ENCODE results near the gene SLC41A2.
"Not testable (repeated sequence)": the region's sequence is repeated elsewhere in the genome, so short reads cannot be mapped to it uniquely, and the experiment has no call there.

SLC41A2 gene

DNA sequence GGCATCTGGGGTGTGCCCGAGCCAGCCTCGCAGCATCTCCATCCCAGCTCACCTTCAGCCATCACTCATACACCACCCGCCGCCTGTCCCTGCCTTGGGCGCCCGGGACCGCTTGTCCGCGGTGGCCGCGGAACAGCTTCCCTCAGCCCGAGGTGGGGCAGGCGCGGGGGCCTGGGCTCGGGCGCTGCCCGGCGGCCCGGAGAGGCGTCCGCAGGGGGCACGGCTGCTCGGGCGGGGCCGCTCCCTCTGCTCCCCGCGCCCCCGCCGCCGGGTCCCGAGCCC lies 430 bp downstream of the SLC41A2 start:
- Mint-ChIP-seq H3K4me1 (ENCODE audit: low read depth in 2 of 2) (peaks cover 14 to 15% of the 10 kb centered on the region in 2 donors), H3K36me3 (ENCODE audit: insufficient read depth) (peaks cover 10% of the 10 kb centered on the region), H3K4me3 (peak overlapping the region; percentile 91 to 95), H3K9me3 (no peaks in the 10 kb centered on the region), H3K27me3 (peaks cover 7 to 9% of the 10 kb centered on the region in 2 donors), H3K27ac (peak overlapping the region; percentile 90 to 95)
- peak; percentile 12 to 36 (median 19) for DNase-seq
- ATAC-seq (replicated peaks) = peak; percentile 24

- Mint-ChIP-seq H3K36me3 (ENCODE audit: insufficient read depth) (peaks cover 10% of the 10 kb centered on the region), H3K4me1 (ENCODE audit: low read depth in 2 of 2) (peaks cover 14 to 15% of the 10 kb centered on the region in 2 donors), H3K4me3 (peak overlapping the region; percentile 91 to 95), H3K27me3 (peaks cover 1 to 3% of the 10 kb centered on the region in 2 donors), H3K9me3 (no peaks in the 10 kb centered on the region), H3K27ac (peak overlapping the region; percentile 90 to 95)
- no peak for DNase-seq
- no peak for ATAC-seq (replicated peaks)
Observed at GRCh38 chr12:104956870-104957718, 996 bp downstream of the SLC41A2 start.

- Mint-ChIP-seq H3K27ac (no peak overlapping the region), H3K4me3 (no peak overlapping the region), H3K36me3 (ENCODE audit: insufficient read depth) (peaks cover 10% of the 10 kb centered on the region), H3K27me3 (no peaks in the 10 kb centered on the region), H3K4me1 (ENCODE audit: low read depth in 2 of 2) (peaks cover 14 to 15% of the 10 kb centered on the region in 2 donors), H3K9me3 (no peaks in the 10 kb centered on the region)
- DNase-seq = no peak
- ATAC-seq (replicated peaks) = no peak
Observed at GRCh38 chr12:104955703-104956102, 2.4 kb downstream of the SLC41A2 start.

DNA sequence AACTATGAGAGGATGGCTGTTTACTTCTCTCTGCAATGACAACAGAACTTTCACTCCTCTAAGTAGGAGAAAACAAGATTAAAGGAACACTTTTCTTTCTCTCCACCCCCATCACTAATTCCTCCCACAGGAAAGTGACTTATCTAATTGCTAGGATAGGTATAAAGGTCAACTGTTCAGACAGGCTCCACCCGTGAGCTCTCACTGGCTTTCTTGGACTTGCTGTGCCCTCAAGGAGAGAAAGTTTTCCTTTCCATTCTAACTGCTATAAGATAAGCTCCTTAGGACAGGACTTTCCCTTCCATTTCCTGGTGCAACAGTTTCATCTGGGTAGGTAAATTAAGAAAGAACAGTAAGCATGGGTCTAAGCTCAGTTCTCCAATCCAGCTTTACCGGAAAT lies 4.8 kb downstream of the SLC41A2 start:
- DNase-seq (no peak), ATAC-seq (replicated peaks) (no peak)
- Mint-ChIP-seq H3K4me3 (no peak overlapping the region), H3K36me3 (ENCODE audit: insufficient read depth) (peaks cover 5% of the 10 kb centered on the region), H3K27me3 (no peaks in the 10 kb centered on the region), H3K9me3 (no peaks in the 10 kb centered on the region), H3K27ac (no peak overlapping the region), H3K4me1 (ENCODE audit: low read depth in 2 of 2) (peaks cover 5 to 6% of the 10 kb centered on the region in 2 donors)

GRCh38 chr12:104952816-104953215 lies 5.3 kb downstream of the SLC41A2 start:
- Mint-ChIP-seq H3K27ac (no peak overlapping the region), H3K36me3 (ENCODE audit: insufficient read depth) (peaks cover 5% of the 10 kb centered on the region), H3K4me1 (ENCODE audit: low read depth in 2 of 2) (peaks cover 5 to 6% of the 10 kb centered on the region in 2 donors), H3K4me3 (no peak overlapping the region), H3K27me3 (no peaks in the 10 kb centered on the region), H3K9me3 (no peaks in the 10 kb centered on the region)
- DNase-seq (no peak), ATAC-seq (replicated peaks) (no peak)

- Mint-ChIP-seq H3K36me3 (ENCODE audit: insufficient read depth) (no peaks in the 10 kb centered on the region), H3K9me3 (no peaks in the 10 kb centered on the region), H3K27ac (no peak overlapping the region), H3K4me1 (ENCODE audit: low read depth in 2 of 2) (no peaks in the 10 kb centered on the region), H3K4me3 (no peak overlapping the region), H3K27me3 (no peaks in the 10 kb centered on the region)
- DNase-seq = no peak
- no peak for ATAC-seq (replicated peaks)
Observed at GRCh38 chr12:104951759-104952509, 6.2 kb downstream of the SLC41A2 start.

- not testable (repeated sequence) for H3K36me3 Mint-ChIP-seq (ENCODE audit: insufficient read depth); H3K27me3 Mint-ChIP-seq; DNase-seq; H3K9me3 Mint-ChIP-seq; H3K4me3 Mint-ChIP-seq; ATAC-seq (replicated peaks); H3K4me1 Mint-ChIP-seq (ENCODE audit: low read depth in 2 of 2); H3K27ac Mint-ChIP-seq
Observed at GRCh38 chr12:104948716-104949115, 9.4 kb downstream of the SLC41A2 start.

DNA sequence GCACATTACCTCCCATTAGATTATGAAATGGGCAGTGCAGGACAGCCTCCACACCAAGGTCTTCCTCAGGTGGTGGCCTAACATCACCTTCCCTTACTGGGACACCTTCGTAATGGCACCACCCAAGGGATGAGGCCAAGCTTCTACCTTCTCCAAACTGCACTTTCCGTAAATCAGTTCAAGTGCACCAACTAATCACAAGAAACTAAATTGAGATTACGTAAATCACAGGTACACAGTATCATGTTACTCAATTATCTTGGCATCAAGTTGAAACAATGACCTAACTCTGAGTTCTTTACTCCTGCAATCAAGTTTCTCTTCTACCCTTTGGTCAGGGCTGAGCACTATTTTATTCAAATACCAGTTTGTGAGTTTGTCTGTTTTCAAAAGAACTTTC lies 13.8 kb downstream of the SLC41A2 start:
- H3K4me3 Mint-ChIP-seq = no peak overlapping the region
- no peak overlapping the region for H3K27ac Mint-ChIP-seq
- no peaks in the 10 kb centered on the region for H3K9me3 Mint-ChIP-seq
- no peaks in the 10 kb centered on the region for H3K27me3 Mint-ChIP-seq
- no peaks in the 10 kb centered on the region for H3K4me1 Mint-ChIP-seq (ENCODE audit: low read depth in 2 of 2)
- ATAC-seq (replicated peaks) = no peak
- DNase-seq = no peak
- no peaks in the 10 kb centered on the region for H3K36me3 Mint-ChIP-seq (ENCODE audit: insufficient read depth)

DNA sequence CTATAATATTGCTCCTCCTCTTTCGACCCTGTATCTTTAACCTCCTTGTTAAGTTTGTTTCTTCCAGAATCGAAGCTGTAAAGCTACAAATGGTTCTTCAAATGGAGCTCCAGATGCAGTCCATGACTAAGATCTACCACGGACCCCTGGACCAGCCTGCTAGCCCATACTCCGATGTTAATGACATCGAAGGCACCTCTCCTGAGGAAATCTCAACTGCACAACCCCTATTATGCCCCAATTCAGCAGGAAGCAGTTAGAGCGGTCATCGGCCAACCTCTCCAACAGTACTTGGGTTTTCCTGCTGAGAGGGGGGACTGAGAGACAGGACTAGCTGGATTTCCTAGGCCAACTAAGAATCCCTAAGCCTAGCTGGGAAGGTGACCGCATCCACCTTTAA lies 14.7 kb downstream of the SLC41A2 start:
- not testable (repeated sequence) for H3K4me3 Mint-ChIP-seq; H3K27me3 Mint-ChIP-seq; H3K36me3 Mint-ChIP-seq (ENCODE audit: insufficient read depth); H3K9me3 Mint-ChIP-seq; ATAC-seq (replicated peaks); DNase-seq; H3K27ac Mint-ChIP-seq; H3K4me1 Mint-ChIP-seq (ENCODE audit: low read depth in 2 of 2)

DNA sequence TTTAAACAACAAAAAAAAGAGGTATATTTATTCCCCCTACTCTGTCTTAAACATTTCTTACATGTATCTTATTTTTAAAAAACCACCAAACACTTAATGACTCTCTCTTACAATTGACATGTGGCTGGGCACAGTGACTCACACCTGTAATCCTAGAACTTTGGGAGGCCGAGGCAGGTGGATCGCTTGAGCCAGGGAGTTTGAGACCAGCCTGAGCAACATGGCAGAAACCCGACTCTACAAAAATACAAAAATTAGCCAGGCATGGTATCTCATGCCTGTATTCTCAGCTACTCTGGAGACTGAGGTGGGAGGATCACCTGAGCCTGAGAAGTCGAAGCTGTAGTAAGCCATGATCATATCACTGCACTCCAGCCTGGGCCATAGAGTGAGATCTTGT lies 16.0 kb downstream of the SLC41A2 start:
- no peaks in the 10 kb centered on the region for H3K4me1 Mint-ChIP-seq (ENCODE audit: low read depth in 2 of 2)
- DNase-seq (no peak), ATAC-seq (replicated peaks) (no peak)
- no peaks in the 10 kb centered on the region for H3K36me3 Mint-ChIP-seq (ENCODE audit: insufficient read depth)
- no peaks in the 10 kb centered on the region for H3K9me3 Mint-ChIP-seq
- no peak overlapping the region for H3K4me3 Mint-ChIP-seq
- no peak overlapping the region for H3K27ac Mint-ChIP-seq
- H3K27me3 Mint-ChIP-seq = no peaks in the 10 kb centered on the region

- no peaks in the 10 kb centered on the region for H3K27me3 Mint-ChIP-seq
- H3K27ac Mint-ChIP-seq = no peak overlapping the region
- DNase-seq (no peak), ATAC-seq (replicated peaks) (no peak)
- no peak overlapping the region for H3K4me3 Mint-ChIP-seq
- H3K36me3 Mint-ChIP-seq (ENCODE audit: insufficient read depth) = no peaks in the 10 kb centered on the region
- H3K9me3 Mint-ChIP-seq = no peaks in the 10 kb centered on the region
- H3K4me1 Mint-ChIP-seq (ENCODE audit: low read depth in 2 of 2) = no peaks in the 10 kb centered on the region
Observed at GRCh38 chr12:104941454-104941853, 16.6 kb downstream of the SLC41A2 start.

- DNase-seq = no peak
- H3K4me3 Mint-ChIP-seq = no peak overlapping the region
- no peaks in the 10 kb centered on the region for H3K36me3 Mint-ChIP-seq (ENCODE audit: insufficient read depth)
- H3K27me3 Mint-ChIP-seq = no peaks in the 10 kb centered on the region
- no peaks in the 10 kb centered on the region for H3K9me3 Mint-ChIP-seq
- H3K4me1 Mint-ChIP-seq (ENCODE audit: low read depth in 2 of 2) = no peaks in the 10 kb centered on the region
- no peak for ATAC-seq (replicated peaks)
- H3K27ac Mint-ChIP-seq = no peak overlapping the region
Observed at GRCh38 chr12:104939089-104939488, 19.0 kb downstream of the SLC41A2 start.

- ATAC-seq (replicated peaks) = no peak
Observed at GRCh38 chr12:104938371-104938770, 19.7 kb downstream of the SLC41A2 start.

GRCh38 chr12:104935886-104936285 lies 22.2 kb downstream of the SLC41A2 start:
- H3K9me3 Mint-ChIP-seq = no peaks in the 10 kb centered on the region
- H3K27me3 Mint-ChIP-seq = no peaks in the 10 kb centered on the region
- no peak overlapping the region for H3K27ac Mint-ChIP-seq
- ATAC-seq (replicated peaks) (no peak), DNase-seq (no peak)
- H3K4me1 Mint-ChIP-seq (ENCODE audit: low read depth in 2 of 2) = no peaks in the 10 kb centered on the region
- no peak overlapping the region for H3K4me3 Mint-ChIP-seq
- H3K36me3 Mint-ChIP-seq (ENCODE audit: insufficient read depth) = no peaks in the 10 kb centered on the region

More at GRCh38 chr12:104938371-104938770, 19.7 kb downstream of the SLC41A2 start:
- H3K27ac Mint-ChIP-seq = no peak overlapping the region
- H3K27me3 Mint-ChIP-seq = no peaks in the 10 kb centered on the region
- H3K4me3 Mint-ChIP-seq = no peak overlapping the region
- no peaks in the 10 kb centered on the region for H3K36me3 Mint-ChIP-seq (ENCODE audit: insufficient read depth)
- DNase-seq = no peak
- H3K4me1 Mint-ChIP-seq (ENCODE audit: low read depth in 2 of 2) = no peaks in the 10 kb centered on the region
- no peaks in the 10 kb centered on the region for H3K9me3 Mint-ChIP-seq

All from effector memory CD8-positive, alpha-beta T cell (primary cell).